Tongue (tissue), 2 donors: ENCODE measurements around the gene GABRR3. TPM values are rescaled to one million over a fixed set of nuclear protein-coding genes. Genes with fewer than 3 reads are reported as not detected.

ENCODE experiments used
- DNase-seq: peaks from one replicate; pipeline ENCODE4 v3.0.0-alpha.2; 2015
- total RNA-seq: library from RNA; depleted of rRNA; stranded (reverse); fragments of >200 nt; gene quantifications from one replicate; pipeline ENCODE4 v1.2.3, GENCODE V29; 2014

The GABRR3 gene
- total RNA-seq, 1 donor from 2014 or later = not detected

- DNase-seq = no peak
Measured at GRCh38 chr3:97954228-97954827, 80.8 kb downstream of the GABRR3 start.

- no peak for DNase-seq
Measured at GRCh38 chr3:97952872-97953271, 82.2 kb downstream of the GABRR3 start.

- no peak for DNase-seq
Measured at GRCh38 chr3:97952280-97952679, 82.8 kb downstream of the GABRR3 start.

GRCh38 chr3:97950360-97950759 lies 84.8 kb downstream of the GABRR3 start:
- no peak for DNase-seq

- no peak for DNase-seq
Measured at GRCh38 chr3:97949743-97950142, 85.4 kb downstream of the GABRR3 start.

- DNase-seq = no peak
Measured at GRCh38 chr3:97949110-97949485, 86.0 kb downstream of the GABRR3 start.

- no peak for DNase-seq
Measured at GRCh38 chr3:97948351-97949109, 86.6 kb downstream of the GABRR3 start.

GRCh38 chr3:97942801-97943546 lies 92.1 kb downstream of the GABRR3 start:
- no peak for DNase-seq

GRCh38 chr3:97940034-97940433 lies 95.1 kb downstream of the GABRR3 start:
- no peak for DNase-seq

GRCh38 chr3:97939401-97939800 lies 95.7 kb downstream of the GABRR3 start:
- no peak for DNase-seq

- no peak for DNase-seq
Measured at GRCh38 chr3:97938444-97938843, 96.7 kb downstream of the GABRR3 start.

- no peak for DNase-seq
Measured at GRCh38 chr3:97937205-97937604, 97.9 kb downstream of the GABRR3 start.

GRCh38 chr3:97935842-97936241 lies 99.3 kb downstream of the GABRR3 start:
- no peak for DNase-seq

Other genes with a start within 250 kb of the GABRR3 start
- 52.4 TPM for gene CRYBG3, start 213.3 kb downstream of the GABRR3 start, total RNA-seq
- gene RIOX2, start 62.9 kb downstream of the GABRR3 start, total RNA-seq = 45.7 TPM
- not detected for gene OR5AC2, start 51.9 kb upstream of the GABRR3 start, total RNA-seq
- not detected for gene OR5H1, start 95.4 kb upstream of the GABRR3 start, total RNA-seq
- not detected for gene OR5H14, start 112.2 kb upstream of the GABRR3 start, total RNA-seq
- not detected for gene OR5H15, start 131.4 kb upstream of the GABRR3 start, total RNA-seq
- not detected for gene OR5H6, start 228.9 kb upstream of the GABRR3 start, total RNA-seq
- gene OR5H2, start 247.2 kb upstream of the GABRR3 start, total RNA-seq = not detected